Transverse colon (tissue), 4 donors: ENCODE data around the gene FBXL14.

Source experiments
- POLR2A ChIP-seq: fragments of 450-650 bp; IDR thresholded peaks from one replicate; pipeline ENCODE4 v1.6.1; 2016; ENCODE audit warnings: antibody characterized with exemption, mild to moderate bottlenecking, moderate library complexity
- POLR2AphosphoS5 ChIP-seq, 3 donors: sonication (generic); formaldehyde crosslinking; IDR thresholded peaks; one replicate each; pipeline ENCODE4 v1.6.1; 2016; ENCODE audit warnings: antibody characterized with exemption in 3 of 3
- TF ChIP-seq, protein P1 (sequence below), 5 experiments: fragments of 200-600 bp in 3 of 5; fragments of 450-650 bp in 2 of 5; sonication (generic) in 3 of 5; IDR thresholded peaks; 1 replicate in 2 of 5; 2 replicates in 3 of 5; pipeline ENCODE4 v1.5.1; 2016 to 2017; ENCODE audit warnings: antibody characterized with exemption in 5 of 5, inconsistent platforms in 3 of 5, mild to moderate bottlenecking in 2 of 5, moderate library complexity in 1 of 5

DNA sequence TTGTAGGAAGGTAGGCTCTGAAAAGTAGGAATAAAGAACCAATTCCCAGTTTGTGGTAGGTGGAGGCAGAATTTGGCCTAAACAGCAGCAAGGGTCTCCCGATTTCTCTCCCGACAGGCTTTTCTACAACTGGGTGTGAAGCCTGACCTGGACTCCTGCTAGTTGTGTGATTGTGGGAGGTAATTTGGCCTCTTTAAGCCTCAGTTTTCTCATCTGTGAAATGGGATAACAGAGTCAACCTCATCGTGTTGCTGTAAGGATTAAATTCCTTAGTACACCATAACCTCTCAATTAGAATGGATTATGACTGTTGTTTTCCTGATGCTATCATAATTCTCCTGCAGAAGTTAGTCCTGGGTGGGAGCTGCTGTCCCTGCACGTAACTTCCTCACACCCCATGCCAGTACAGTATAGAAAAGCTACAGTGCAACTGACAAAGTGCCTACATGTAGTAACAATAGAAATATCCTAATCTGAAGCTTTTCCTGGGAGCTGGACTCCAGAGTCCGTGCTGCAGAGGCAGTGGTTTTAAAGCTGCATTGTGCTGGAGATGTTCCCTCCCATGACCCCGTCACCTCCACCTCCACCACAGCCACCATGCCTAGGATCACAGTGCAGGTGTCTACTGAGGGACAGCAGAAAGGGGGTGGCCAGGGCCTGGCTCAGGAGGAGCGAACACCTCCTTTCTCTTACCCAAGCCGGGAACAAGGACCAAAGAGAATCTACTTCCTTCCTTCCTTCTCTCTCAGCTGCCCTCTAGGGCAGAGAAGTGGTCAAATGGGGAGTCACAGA lies 76.5 kb downstream of the FBXL14 start:
- TF ChIP-seq, protein P1, sequence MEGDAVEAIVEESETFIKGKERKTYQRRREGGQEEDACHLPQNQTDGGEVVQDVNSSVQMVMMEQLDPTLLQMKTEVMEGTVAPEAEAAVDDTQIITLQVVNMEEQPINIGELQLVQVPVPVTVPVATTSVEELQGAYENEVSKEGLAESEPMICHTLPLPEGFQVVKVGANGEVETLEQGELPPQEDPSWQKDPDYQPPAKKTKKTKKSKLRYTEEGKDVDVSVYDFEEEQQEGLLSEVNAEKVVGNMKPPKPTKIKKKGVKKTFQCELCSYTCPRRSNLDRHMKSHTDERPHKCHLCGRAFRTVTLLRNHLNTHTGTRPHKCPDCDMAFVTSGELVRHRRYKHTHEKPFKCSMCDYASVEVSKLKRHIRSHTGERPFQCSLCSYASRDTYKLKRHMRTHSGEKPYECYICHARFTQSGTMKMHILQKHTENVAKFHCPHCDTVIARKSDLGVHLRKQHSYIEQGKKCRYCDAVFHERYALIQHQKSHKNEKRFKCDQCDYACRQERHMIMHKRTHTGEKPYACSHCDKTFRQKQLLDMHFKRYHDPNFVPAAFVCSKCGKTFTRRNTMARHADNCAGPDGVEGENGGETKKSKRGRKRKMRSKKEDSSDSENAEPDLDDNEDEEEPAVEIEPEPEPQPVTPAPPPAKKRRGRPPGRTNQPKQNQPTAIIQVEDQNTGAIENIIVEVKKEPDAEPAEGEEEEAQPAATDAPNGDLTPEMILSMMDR (IDR thresholded peaks at IDR 0.05) = no peak
- TF ChIP-seq POLR2A = no peak
- TF ChIP-seq POLR2AphosphoS5 (IDR thresholded peaks at IDR 0.05) = no peak
